GM12891 (cell line): ENCODE results near the gene ADD2.

Experiments used
- POLR2A ChIP-seq: IDR thresholded peaks from 2 replicates; pipeline ENCODE4 v1.6.1; 2011; ENCODE audit warnings: low read depth, low read length, control low read depth
- POLR2AphosphoS5 ChIP-seq: IDR thresholded peaks from 2 replicates; pipeline ENCODE4 v1.6.1; 2011; ENCODE audit warnings: low read depth, low read length, control low read depth
- TAF1 ChIP-seq: IDR thresholded peaks from 2 replicates; pipeline ENCODE4 v1.6.1; 2011; ENCODE audit warnings: low read depth, low read length, control low read depth

DNA sequence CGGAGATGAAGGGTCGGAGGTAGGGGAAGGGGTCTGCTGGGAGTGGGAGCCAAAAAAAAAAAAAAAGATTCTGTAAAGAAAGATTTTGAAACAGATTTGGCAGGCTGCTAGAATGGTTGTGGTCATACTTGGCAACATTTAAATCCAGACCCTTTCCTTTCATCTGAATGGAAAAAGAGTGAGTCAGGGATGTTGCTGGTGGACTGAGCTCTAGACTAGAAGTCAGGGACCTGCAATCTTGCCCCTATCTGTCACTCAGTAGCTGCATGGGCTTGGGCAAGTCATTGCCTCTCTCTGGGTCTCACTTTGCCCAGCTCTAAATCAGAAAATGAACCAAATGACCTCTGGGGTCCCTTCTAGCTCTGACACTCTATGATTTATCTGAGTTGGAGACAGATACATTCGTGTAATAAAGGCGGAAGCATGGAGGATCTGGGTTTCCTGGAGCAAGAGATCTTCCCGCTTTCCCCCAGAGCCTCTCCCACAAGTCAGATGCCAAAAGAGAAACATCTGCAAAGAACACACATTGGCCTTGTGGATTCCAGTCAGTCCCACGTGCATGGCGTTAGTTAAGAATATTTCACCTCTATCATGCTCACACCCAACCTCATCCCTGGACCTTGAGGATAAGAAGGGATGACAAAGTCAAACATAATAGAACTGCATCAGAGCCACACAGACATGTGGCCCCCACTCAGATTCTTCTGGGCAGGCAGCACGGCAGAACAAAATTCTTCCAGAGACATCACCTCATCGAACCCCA lies 58.5 kb downstream of the ADD2 start:
- no peak for TF ChIP-seq POLR2A
- TF ChIP-seq TAF1, result no peak
- no peak for TF ChIP-seq POLR2AphosphoS5
